Neuronal stem cell (in vitro differentiated cells): ENCODE results near the gene RFX8.

ENCODE experiments used
- DNase-seq: peaks from one replicate; pipeline ENCODE4 v3.0.0-alpha.2; 2013; ENCODE audit warnings: low spot score
- H2AFZ ChIP-seq: one replicate; pipeline ENCODE4 v1.6.1; 2013; ENCODE audit warnings: mild to moderate bottlenecking, low read length, inconsistent platforms
- H2AK5ac ChIP-seq: 2 replicates; pipeline ENCODE4 v1.6.1; 2013; ENCODE audit warnings: low read depth, mild to moderate bottlenecking, inconsistent platforms, low read length, moderate library complexity, mixed read lengths
- H2BK120ac ChIP-seq: 2 replicates; pipeline ENCODE4 v1.6.1; 2013; ENCODE audit warnings: low read depth, mild to moderate bottlenecking, inconsistent platforms, low read length, moderate library complexity, mixed read lengths
- H2BK12ac ChIP-seq: one replicate; pipeline ENCODE4 v1.6.1; 2013; ENCODE audit warnings: low read length, inconsistent platforms
- H2BK15ac ChIP-seq: 2 replicates; pipeline ENCODE4 v1.6.1; 2013; ENCODE audit warnings: mild to moderate bottlenecking, low read length, inconsistent platforms, mixed read lengths
- H2BK5ac ChIP-seq: one replicate; pipeline ENCODE4 v1.6.1; 2013; ENCODE audit warnings: inconsistent platforms, mild to moderate bottlenecking, low read length, moderate library complexity
- H3K14ac ChIP-seq: one replicate; pipeline ENCODE4 v1.6.1; 2013; ENCODE audit warnings: low read length, inconsistent platforms
- H3K18ac ChIP-seq: 2 replicates; pipeline ENCODE4 v1.6.1; 2013; ENCODE audit warnings: low read length, inconsistent platforms
- H3K23ac ChIP-seq: 2 replicates; pipeline ENCODE4 v1.6.1; 2013; ENCODE audit warnings: low read depth, mild to moderate bottlenecking, mixed read lengths, low read length, inconsistent platforms; ENCODE audit not compliant: poor library complexity
- H3K27ac ChIP-seq: replicated peaks from 3 replicates; pipeline ENCODE4 v1.5.1; 2013; ENCODE audit warnings: low read length, inconsistent platforms
- H3K27me3 ChIP-seq, 3 experiments: 2 replicates each; pipeline ENCODE4 v1.6.1; 2013; ENCODE audit warnings: low read length in 3 of 3, mild to moderate bottlenecking in 2 of 3, inconsistent platforms in 1 of 3, low read depth in 1 of 3, mixed read lengths in 1 of 3, moderate library complexity in 1 of 3; ENCODE audit not compliant: control insufficient read depth in 3 of 3, insufficient read depth in 3 of 3
- H3K36me3 ChIP-seq, 2 donors: replicated peaks in 1 of 2; 2 replicates each; pipeline ENCODE4 v1.6.1; 2013; ENCODE audit warnings: low read length in 2 of 2; ENCODE audit not compliant: control insufficient read depth in 2 of 2, insufficient read depth in 2 of 2
- H3K4ac ChIP-seq: 2 replicates; pipeline ENCODE4 v1.6.1; 2013; ENCODE audit warnings: inconsistent platforms, mild to moderate bottlenecking, low read length, moderate library complexity
- H3K4me1 ChIP-seq, 2 donors: 1 replicate in 1 of 2; 2 replicates in 1 of 2; pipeline ENCODE4 v1.6.1; 2013; ENCODE audit warnings: low read length in 2 of 2, low read depth in 1 of 2; ENCODE audit not compliant: control insufficient read depth in 2 of 2, insufficient read depth in 1 of 2
- H3K4me2 ChIP-seq: one replicate; pipeline ENCODE4 v1.6.1; 2013; ENCODE audit warnings: mild to moderate bottlenecking, low read length, inconsistent platforms; ENCODE audit not compliant: insufficient read depth, poor library complexity, severe bottlenecking
- H3K4me3 ChIP-seq, 2 donors: 2 replicates each; pipeline ENCODE4 v1.5.1; 2013; ENCODE audit warnings: low read length in 2 of 2, mild to moderate bottlenecking in 2 of 2, inconsistent platforms in 1 of 2, moderate library complexity in 1 of 2
- H3K79me1 ChIP-seq: one replicate; pipeline ENCODE4 v1.6.1; 2013; ENCODE audit warnings: low read depth, mild to moderate bottlenecking, inconsistent platforms, low read length, moderate library complexity
- H3K9ac ChIP-seq: one replicate; pipeline ENCODE4 v1.6.1; 2013; ENCODE audit warnings: mild to moderate bottlenecking, low read depth, low read length, inconsistent platforms; ENCODE audit not compliant: poor library complexity
- H3K9me3 ChIP-seq, 2 donors: replicated peaks in 1 of 2; 2 replicates each; pipeline versions ENCODE3 to v1.6.1; 2013; ENCODE audit warnings: low read length in 2 of 2, mild to moderate bottlenecking in 2 of 2, inconsistent platforms in 1 of 2, low read depth in 1 of 2, mixed read lengths in 1 of 2, moderate library complexity in 1 of 2; ENCODE audit not compliant: control insufficient read depth in 2 of 2, insufficient read depth in 1 of 2
- H4K8ac ChIP-seq: one replicate; pipeline ENCODE4 v1.6.1; 2013; ENCODE audit warnings: low read depth, mild to moderate bottlenecking, inconsistent platforms, low read length, moderate library complexity
- H4K91ac ChIP-seq: one replicate; pipeline ENCODE4 v1.6.1; 2013; ENCODE audit warnings: low read length, low read depth, mild to moderate bottlenecking, inconsistent platforms; ENCODE audit not compliant: poor library complexity
- whole genome bisulfite sequencing, 2 donors: extraction: QIAGEN DNeasy Blood & Tissue Kit; methylation state at CpG; one replicate each; pipeline ENCODE4 v1.1.7; 2013; ENCODE audit warnings: missing lambda C conversion rate in 2 of 2, mixed read lengths in 1 of 2; ENCODE audit not compliant: insufficient read length in 2 of 2, insufficient replicate concordance in 1 of 2; ENCODE audit errors: extremely low coverage in 2 of 2; 5-methylcytosine and 5-hydroxymethylcytosine counted together

Gene RFX8

DNA sequence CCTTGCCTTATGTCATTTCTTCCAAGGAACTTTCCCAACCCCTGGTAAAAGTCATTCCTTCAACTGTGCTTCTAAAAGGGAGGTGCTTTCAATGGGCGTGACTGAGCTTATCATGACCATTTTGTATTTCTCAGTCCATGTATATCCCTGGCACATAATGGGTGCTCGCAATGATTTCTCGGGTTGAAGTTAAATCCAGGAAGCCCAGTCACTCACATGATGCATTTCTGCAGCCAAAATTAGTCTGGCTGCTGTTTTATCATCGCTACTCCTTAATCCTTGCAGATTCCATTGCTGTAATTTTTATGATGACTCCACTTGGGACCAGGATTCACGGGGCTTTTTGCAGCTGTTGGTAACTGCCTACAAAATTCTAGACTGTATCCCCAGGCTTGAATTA lies 25.9 kb upstream of the RFX8 start:
- H3K4ac ChIP-seq = no peak overlapping the region
- no CpG with 5 or more reads among the region's 5 CpGs for WGBS, 2 donors
- H3K4me1 ChIP-seq = no peaks in the 10 kb centered on the region
- no peak overlapping the region for H3K14ac ChIP-seq
- no peak for DNase-seq
- H4K91ac ChIP-seq = no peak overlapping the region
- H2AK5ac ChIP-seq = no peak overlapping the region
- H3K9me3 ChIP-seq = no peaks in the 10 kb centered on the region
- no peak overlapping the region for H2BK120ac ChIP-seq
- no peak overlapping the region for H3K27ac ChIP-seq
- no peak overlapping the region for H2BK12ac ChIP-seq
- no peak overlapping the region for H3K4me2 ChIP-seq
- no peak overlapping the region for H3K4me3 ChIP-seq
- H3K36me3 ChIP-seq = no peaks in the 10 kb centered on the region
- H3K18ac ChIP-seq = no peak overlapping the region
- H2BK15ac ChIP-seq = no peak overlapping the region
- no peaks in the 10 kb centered on the region for H3K27me3 ChIP-seq
- no peak overlapping the region for H4K8ac ChIP-seq
- H2AFZ ChIP-seq = no peak overlapping the region
- no peak overlapping the region for H2BK5ac ChIP-seq
- no peaks in the 10 kb centered on the region for H3K79me1 ChIP-seq
- no peak overlapping the region for H3K23ac ChIP-seq
- H3K9ac ChIP-seq = no peak overlapping the region

DNA sequence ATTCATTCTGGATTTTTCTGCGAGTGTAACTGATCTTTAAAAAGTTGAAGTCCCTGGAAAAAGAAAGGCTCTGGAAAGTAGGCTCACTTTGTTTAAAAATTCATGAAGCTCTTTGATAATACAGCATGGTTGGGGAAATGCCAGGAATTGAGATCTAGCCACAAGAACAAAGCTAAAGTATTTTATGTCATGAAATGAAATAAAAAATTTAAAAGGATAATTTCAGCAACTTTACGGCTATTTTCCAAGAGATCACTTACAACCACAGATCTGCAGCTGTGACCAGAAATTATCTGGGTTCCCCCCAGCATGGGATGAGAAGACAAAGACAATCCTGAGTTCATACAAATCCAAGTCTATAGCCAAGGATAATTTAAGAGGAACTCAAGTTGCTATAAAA lies 25.3 kb upstream of the RFX8 start:
- H3K9ac ChIP-seq = no peak overlapping the region
- no peak overlapping the region for H3K4me3 ChIP-seq
- H3K36me3 ChIP-seq = no peaks in the 10 kb centered on the region
- no peak overlapping the region for H3K4me2 ChIP-seq
- no peak overlapping the region for H2BK5ac ChIP-seq
- H3K14ac ChIP-seq = no peak overlapping the region
- no peaks in the 10 kb centered on the region for H3K79me1 ChIP-seq
- no peak overlapping the region for H2BK15ac ChIP-seq
- no peak overlapping the region for H4K91ac ChIP-seq
- no peaks in the 10 kb centered on the region for H3K4me1 ChIP-seq
- H4K8ac ChIP-seq = no peak overlapping the region
- H2BK12ac ChIP-seq = no peak overlapping the region
- H3K27me3 ChIP-seq = no peaks in the 10 kb centered on the region
- H2BK120ac ChIP-seq = no peak overlapping the region
- no peak overlapping the region for H2AK5ac ChIP-seq
- WGBS, 2 donors = no CpG with 5 or more reads among the region's 2 CpGs
- H3K9me3 ChIP-seq = no peaks in the 10 kb centered on the region
- H3K27ac ChIP-seq = no peak overlapping the region
- no peak overlapping the region for H2AFZ ChIP-seq
- DNase-seq = no peak
- no peak overlapping the region for H3K18ac ChIP-seq
- no peak overlapping the region for H3K4ac ChIP-seq
- H3K23ac ChIP-seq = no peak overlapping the region

DNA sequence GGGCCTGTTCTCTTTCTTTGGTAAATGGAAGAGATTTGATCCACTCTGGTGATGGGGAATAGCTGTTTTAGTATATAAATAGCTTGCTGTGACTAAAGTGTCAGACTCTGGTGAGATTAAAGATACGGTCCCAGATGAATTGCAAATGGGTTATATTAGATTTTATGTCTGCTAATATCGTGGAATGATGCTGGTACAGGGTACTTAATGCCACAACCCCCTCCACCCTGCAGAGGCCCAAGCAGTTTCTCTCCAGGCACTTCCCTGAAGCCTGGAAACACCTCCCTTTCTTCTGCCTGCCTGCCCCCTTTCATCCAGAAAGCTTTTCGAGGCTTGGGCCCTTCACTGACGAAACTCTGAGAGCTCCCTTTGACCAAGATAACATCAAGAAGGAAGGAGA lies 21.4 kb upstream of the RFX8 start:
- Histone ChIP-seq H3K4me3 (no peak overlapping the region), H3K27ac (no peak overlapping the region), H2BK5ac (no peak overlapping the region), H3K9me3 (peaks cover 0 to 2% of the 10 kb centered on the region in 2 donors), H4K8ac (no peak overlapping the region), H3K79me1 (no peaks in the 10 kb centered on the region), H2AFZ (no peak overlapping the region), H3K27me3 (no peaks in the 10 kb centered on the region), H2BK15ac (no peak overlapping the region), H3K36me3 (no peaks in the 10 kb centered on the region), H3K18ac (no peak overlapping the region), H2AK5ac (no peak overlapping the region), H4K91ac (no peak overlapping the region), H3K4me1 (no peaks in the 10 kb centered on the region), H3K9ac (no peak overlapping the region), H3K4ac (no peak overlapping the region), H3K14ac (no peak overlapping the region), H3K23ac (no peak overlapping the region), H2BK12ac (no peak overlapping the region), H3K4me2 (no peak overlapping the region), H2BK120ac (no peak overlapping the region)
- DNase-seq = no peak
- WGBS, 2 donors = no CpG with 5 or more reads among the region's 4 CpGs

DNA sequence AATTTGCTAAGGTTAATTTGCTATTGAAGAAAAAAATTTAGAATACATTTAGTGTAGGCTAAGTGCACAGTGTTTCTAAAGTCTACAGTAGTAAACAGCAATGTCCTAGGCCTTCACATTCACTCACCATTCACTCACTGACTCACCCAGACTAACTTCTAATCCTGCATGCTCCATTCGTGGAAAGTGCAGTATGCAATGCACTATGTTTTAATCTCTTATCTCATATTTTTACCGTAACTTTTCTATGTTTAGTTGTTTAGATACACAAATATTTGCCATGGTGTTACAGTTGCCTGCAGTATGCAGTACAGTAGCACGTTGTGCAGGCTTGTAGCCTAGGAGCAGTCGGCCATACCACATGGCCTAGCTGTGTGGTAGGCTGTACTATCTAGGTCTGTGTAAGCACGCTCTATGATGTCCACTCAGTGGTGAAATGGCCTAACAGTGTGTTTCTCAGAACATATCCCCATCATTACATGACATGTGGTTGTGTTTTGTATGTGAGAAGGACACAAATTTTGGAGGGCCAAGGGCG lies 18.1 kb upstream of the RFX8 start:
- H3K14ac ChIP-seq = no peak overlapping the region
- peak overlapping the region; percentile 55 for H3K18ac ChIP-seq
- H3K4ac ChIP-seq = no peak overlapping the region
- no peak overlapping the region for H3K4me2 ChIP-seq
- WGBS, 2 donors = no CpG with 5 or more reads among the region's 6 CpGs
- H2BK5ac ChIP-seq = no peak overlapping the region
- no peaks in the 10 kb centered on the region for H3K27me3 ChIP-seq
- DNase-seq = no peak
- no peak overlapping the region for H2BK120ac ChIP-seq
- H4K91ac ChIP-seq = no peak overlapping the region
- no peaks in the 10 kb centered on the region for H3K79me1 ChIP-seq
- H3K23ac ChIP-seq = no peak overlapping the region
- no peak overlapping the region for H2AK5ac ChIP-seq
- H3K4me3 ChIP-seq = no peak overlapping the region
- no peak overlapping the region for H2BK15ac ChIP-seq
- H3K27ac ChIP-seq = no peak overlapping the region
- no peak overlapping the region for H2BK12ac ChIP-seq
- no peaks in the 10 kb centered on the region for H3K36me3 ChIP-seq
- no peak overlapping the region for H4K8ac ChIP-seq
- H3K4me1 ChIP-seq = no peaks in the 10 kb centered on the region
- no peak overlapping the region for H3K9ac ChIP-seq
- peaks cover 0 to 3% of the 10 kb centered on the region in 2 donors for H3K9me3 ChIP-seq
- no peak overlapping the region for H2AFZ ChIP-seq
